Endothelial cell of umbilical vein (primary cell): ENCODE measurements around the gene SIM1. TPM values are rescaled to one million over a fixed set of nuclear protein-coding genes. Genes with fewer than 3 reads are reported as not detected.

Experiments
- BruUV-seq: library from RNA; stranded (reverse); fragments of 400-500 nt; replicated peaks from 2 replicates; lab custom pipeline; 2021; lab: Mats Ljungman, UMichigan
- CTCF ChIA-PET: fragments of 300-600, 350-600 bp; sonication (Branson Sonifier 250); formaldehyde crosslinking; loops from one replicate; lab custom pipeline; 2021; ENCODE audit warnings: antibody characterized with exemption, inconsistent platforms; lab: Charles Lee
- POLR2A ChIA-PET: fragments of 300-600, 350-600 bp; sonication (Branson Sonifier 250); formaldehyde crosslinking; loops from one replicate; lab custom pipeline; 2021; ENCODE audit warnings: antibody characterized with exemption, inconsistent platforms; lab: Charles Lee
- DNase-seq: peaks from one replicate; pipeline ENCODE4 v3.0.0-alpha.2; 2011; ENCODE audit warnings: low read depth, low spot score
- FAIRE-seq: peaks from 2 replicates; lab custom pipeline; 2011; peaks lifted over from hg19 to GRCh38; lab: Jason Lieb, UNC
- H2AFZ ChIP-seq: 2 replicates; pipeline ENCODE4 v1.6.0; 2012; ENCODE audit warnings: low read depth, low read length, control low read depth, inconsistent platforms
- H3K27ac ChIP-seq: 2 replicates; pipeline ENCODE4 v1.5.1; 2011; ENCODE audit warnings: low read depth, mild to moderate bottlenecking, control low read depth, low read length, moderate library complexity; ENCODE audit not compliant: insufficient read depth
- H3K27me3 ChIP-seq, 2 experiments: 2 replicates each; pipeline versions ENCODE4 v1.6.0 to v1.6.1; 2011; ENCODE audit warnings: low read length in 2 of 2, mixed read lengths in 1 of 2; ENCODE audit not compliant: control insufficient read depth in 2 of 2, insufficient read depth in 2 of 2
- H3K36me3 ChIP-seq, 2 experiments: 2 replicates in 1 of 2; 3 replicates in 1 of 2; pipeline ENCODE4 v1.5.1; 2011; ENCODE audit warnings: low read length in 2 of 2, mild to moderate bottlenecking in 1 of 2, moderate library complexity in 1 of 2; ENCODE audit not compliant: control insufficient read depth in 2 of 2, insufficient read depth in 2 of 2; ENCODE audit errors: extremely low read depth in 1 of 2
- H3K4me1 ChIP-seq: 3 replicates; pipeline ENCODE4 v1.5.1; 2011; ENCODE audit warnings: mild to moderate bottlenecking, low read length; ENCODE audit not compliant: control insufficient read depth, insufficient read depth; ENCODE audit errors: extremely low read depth
- H3K4me2 ChIP-seq: 2 replicates; pipeline ENCODE4 v1.6.1; 2011; ENCODE audit warnings: low read length, control low read depth, mixed read lengths; ENCODE audit not compliant: insufficient read depth
- H3K4me3 ChIP-seq, 3 experiments: fragments of 200-600 bp in 1 of 3; sonication (generic), shearing (Covaris generic) in 1 of 3; replicated peaks in 1 of 3; 2 replicates each; pipeline ENCODE4 v1.5.1; 2011 to 2016; ENCODE audit warnings: control low read depth in 3 of 3, low read length in 3 of 3, mild to moderate bottlenecking in 2 of 3, inconsistent platforms in 1 of 3, low read depth in 1 of 3, moderate library complexity in 1 of 3; ENCODE audit not compliant: insufficient read depth in 1 of 3
- H3K79me2 ChIP-seq: 2 replicates; pipeline ENCODE4 v1.6.0; 2012; ENCODE audit warnings: low read length, inconsistent platforms; ENCODE audit not compliant: control insufficient read depth, insufficient read depth
- H3K9ac ChIP-seq: replicated peaks from 2 replicates; pipeline ENCODE3; 2011; ENCODE audit warnings: low read length, control low read depth; ENCODE audit not compliant: insufficient read depth; ENCODE audit errors: extremely low read depth
- H3K9me1 ChIP-seq: replicated peaks from 3 replicates; pipeline ENCODE4 v1.6.0; 2011; ENCODE audit warnings: mild to moderate bottlenecking, low read length; ENCODE audit not compliant: control insufficient read depth, insufficient read depth; ENCODE audit errors: extremely low read depth
- H3K9me3 ChIP-seq: replicated peaks from 2 replicates; pipeline ENCODE4 v1.5.1; 2012; ENCODE audit warnings: low read length, inconsistent platforms; ENCODE audit not compliant: control insufficient read depth, insufficient read depth
- H4K20me1 ChIP-seq: replicated peaks from 2 replicates; pipeline ENCODE3; 2011; ENCODE audit warnings: mild to moderate bottlenecking, low read length; ENCODE audit not compliant: control insufficient read depth, insufficient read depth; ENCODE audit errors: extremely low read depth
- EZH2 ChIP-seq: IDR thresholded peaks from 2 replicates; pipeline ENCODE4 v1.6.1; 2012; ENCODE audit warnings: borderline replicate concordance, low read depth, mild to moderate bottlenecking, moderate library complexity, low read length, inconsistent platforms; ENCODE audit not compliant: severe bottlenecking
- FOS ChIP-seq: IDR thresholded peaks from 2 replicates; pipeline ENCODE4 v1.6.1; 2011; ENCODE audit warnings: mild to moderate bottlenecking, low read length, moderate library complexity, borderline replicate concordance; ENCODE audit not compliant: insufficient read depth
- GATA2 ChIP-seq: IDR thresholded peaks from 2 replicates; pipeline ENCODE4 v1.7.0; 2011; ENCODE audit warnings: low read depth, mild to moderate bottlenecking, moderate library complexity, mixed read lengths, low read length; ENCODE audit not compliant: insufficient read length, insufficient read depth
- MAX ChIP-seq: IDR thresholded peaks from 2 replicates; pipeline ENCODE4 v1.6.1; 2011; ENCODE audit not compliant: insufficient read depth, insufficient read length
- POLR2A ChIP-seq: IDR thresholded peaks from 2 replicates; pipeline ENCODE4 v1.6.1; 2012; ENCODE audit warnings: low read depth, mild to moderate bottlenecking, control low read depth, low read length
- POLR2AphosphoS5 ChIP-seq: IDR thresholded peaks from 2 replicates; pipeline ENCODE4 v1.6.1; 2012; ENCODE audit warnings: low read depth, mild to moderate bottlenecking, control low read depth, low read length, moderate library complexity; ENCODE audit not compliant: insufficient read depth
- dilution Hi-C: fragments of 300-500 bp; cut with MboI; formaldehyde crosslinking; loops from one replicate; pipeline ENCODE4 v1.15.0; 2019; ENCODE audit warnings: low sequenced_read_pairs; ENCODE audit not compliant: extremely low pct_ligation_motif_present
- intact Hi-C: fragments of 100-400 bp; cut with micrococcal nuclease; formaldehyde crosslinking; loops from one replicate; pipeline ENCODE4 v1.10.0; 2022
- polyA plus RNA-seq, 4 experiments: library from polyadenylated mRNA; depleted of rRNA in 3 of 4; stranded (reverse) in 3 of 4; unstranded in 1 of 4; fragments of >200 nt; gene quantifications; 2 replicates each; pipeline versions ENCODE4 v1.2.1 to v1.2.3, GENCODE V29; 2011 to 2012; ENCODE audit warnings: missing spikeins in 1 of 4
- total RNA-seq: library from RNA; stranded (reverse); gene quantifications from 2 replicates; pipeline ENCODE4 v1.2.3, GENCODE V29; 2021
- TF ChIP-seq, protein P1 (sequence below), 2 donors: IDR thresholded peaks; 1 replicate in 1 of 2; 2 replicates in 1 of 2; pipeline ENCODE4 v1.5.1; 2011; ENCODE audit warnings: low read length in 2 of 2, mild to moderate bottlenecking in 2 of 2, moderate library complexity in 2 of 2, control low read depth in 1 of 2, inconsistent platforms in 1 of 2, low read depth in 1 of 2; ENCODE audit not compliant: insufficient read depth in 1 of 2; ENCODE audit errors: extremely low read depth in 1 of 2

The SIM1 gene
- total and polyA plus RNA-seq, 2 donors (not counting 3 experiments of a cell fraction or from before 2014, with no cell fraction given), result 0.14 to 0.29 TPM

DNA sequence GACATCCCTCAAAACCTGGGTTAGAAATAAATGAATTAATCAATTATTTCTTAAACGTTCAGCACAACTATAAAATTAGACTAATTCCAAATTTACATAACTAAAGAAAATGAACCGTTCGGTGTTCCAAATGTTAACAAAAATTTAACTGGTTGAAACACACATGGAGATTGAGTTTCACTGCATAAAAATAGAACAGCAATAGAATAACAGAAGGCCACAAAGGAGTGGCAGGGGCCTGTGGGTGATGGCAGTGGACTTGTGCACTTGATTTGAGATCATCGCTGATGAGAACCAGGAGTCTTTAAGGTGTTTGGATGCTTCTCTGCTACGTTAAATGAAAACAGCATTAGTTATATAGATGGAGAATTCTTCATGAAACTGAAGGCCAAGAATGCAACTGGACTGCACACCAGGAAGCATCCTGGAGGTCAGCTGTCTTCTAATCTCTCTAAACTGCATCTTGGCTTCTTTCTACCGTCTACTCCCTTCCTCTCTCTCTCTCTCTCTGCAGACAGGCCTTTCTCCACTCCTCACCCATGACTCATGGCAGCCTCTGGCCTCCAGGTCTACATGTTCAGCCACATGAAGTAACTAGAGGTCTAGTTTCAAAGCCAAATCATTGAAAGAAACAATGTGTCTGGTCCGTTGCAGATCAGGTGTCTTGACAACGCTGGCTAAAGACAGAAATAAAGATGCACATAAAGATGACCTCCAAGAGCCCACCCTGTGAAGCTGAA lies 111.3 kb downstream of the SIM1 start:
- CTCF ChIA-PET, result interaction anchor here (0.9 to 1.5 kb wide), 2 partner anchors 9 to 177 kb away, joined by 3 read pairs; no protein-coding TSS in a partner anchor

More for the DNA sequence above, 111.3 kb downstream of the SIM1 start:
- no peaks in the 10 kb centered on the region for H3K36me3 ChIP-seq
- TF ChIP-seq POLR2A, result no peak
- TF ChIP-seq, protein P1, sequence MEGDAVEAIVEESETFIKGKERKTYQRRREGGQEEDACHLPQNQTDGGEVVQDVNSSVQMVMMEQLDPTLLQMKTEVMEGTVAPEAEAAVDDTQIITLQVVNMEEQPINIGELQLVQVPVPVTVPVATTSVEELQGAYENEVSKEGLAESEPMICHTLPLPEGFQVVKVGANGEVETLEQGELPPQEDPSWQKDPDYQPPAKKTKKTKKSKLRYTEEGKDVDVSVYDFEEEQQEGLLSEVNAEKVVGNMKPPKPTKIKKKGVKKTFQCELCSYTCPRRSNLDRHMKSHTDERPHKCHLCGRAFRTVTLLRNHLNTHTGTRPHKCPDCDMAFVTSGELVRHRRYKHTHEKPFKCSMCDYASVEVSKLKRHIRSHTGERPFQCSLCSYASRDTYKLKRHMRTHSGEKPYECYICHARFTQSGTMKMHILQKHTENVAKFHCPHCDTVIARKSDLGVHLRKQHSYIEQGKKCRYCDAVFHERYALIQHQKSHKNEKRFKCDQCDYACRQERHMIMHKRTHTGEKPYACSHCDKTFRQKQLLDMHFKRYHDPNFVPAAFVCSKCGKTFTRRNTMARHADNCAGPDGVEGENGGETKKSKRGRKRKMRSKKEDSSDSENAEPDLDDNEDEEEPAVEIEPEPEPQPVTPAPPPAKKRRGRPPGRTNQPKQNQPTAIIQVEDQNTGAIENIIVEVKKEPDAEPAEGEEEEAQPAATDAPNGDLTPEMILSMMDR (IDR thresholded peaks at IDR 0.05; ENCODE audit: extremely low read depth in 1 of 2, insufficient read depth in 1 of 2, low read depth in 1 of 2, low read length in 2 of 2), result no peak
- TF ChIP-seq POLR2AphosphoS5, result no peak
- TF ChIP-seq FOS, result no peak
- no peak for TF ChIP-seq GATA2
- TF ChIP-seq MAX, result no peak
- TF ChIP-seq EZH2, result no peak
- H3K9me3 ChIP-seq, result no peaks in the 10 kb centered on the region
- H3K9ac ChIP-seq, result no peak overlapping the region
- DNase-seq, result no peak
- H3K4me1 ChIP-seq, result peaks cover 20% of the 10 kb centered on the region
- dilution Hi-C loops (no loop called here), intact Hi-C loops (loop anchor here (5.0 kb wide), 1 partner anchor 104 kb away; no protein-coding TSS in a partner anchor)
- POLR2A ChIA-PET, result no interaction called here
- H2AFZ ChIP-seq, result peak overlapping the region; percentile 68
- no TSS peak for BruUV-seq
- no peaks in the 10 kb centered on the region for H3K9me1 ChIP-seq
- no peak overlapping the region for H3K4me3 ChIP-seq
- no peaks in the 10 kb centered on the region for H4K20me1 ChIP-seq
- H3K27me3 ChIP-seq, result no peaks in the 10 kb centered on the region
- H3K79me2 ChIP-seq, result no peaks in the 10 kb centered on the region
- FAIRE-seq, result no peak
- no peak overlapping the region for H3K4me2 ChIP-seq
- H3K27ac ChIP-seq, result no peak overlapping the region
